ENCODE measurements around the gene ANOS1. TPM values are rescaled to one million over a fixed set of nuclear protein-coding genes. Genes with fewer than 3 reads are reported as not detected.

Gene ANOS1
- total and polyA plus RNA-seq, 2 of the 8 experiments (the other 6 are each of a cell fraction or from before 2014, with no cell fraction given) = 34.4 to 59.0 TPM

DNA sequence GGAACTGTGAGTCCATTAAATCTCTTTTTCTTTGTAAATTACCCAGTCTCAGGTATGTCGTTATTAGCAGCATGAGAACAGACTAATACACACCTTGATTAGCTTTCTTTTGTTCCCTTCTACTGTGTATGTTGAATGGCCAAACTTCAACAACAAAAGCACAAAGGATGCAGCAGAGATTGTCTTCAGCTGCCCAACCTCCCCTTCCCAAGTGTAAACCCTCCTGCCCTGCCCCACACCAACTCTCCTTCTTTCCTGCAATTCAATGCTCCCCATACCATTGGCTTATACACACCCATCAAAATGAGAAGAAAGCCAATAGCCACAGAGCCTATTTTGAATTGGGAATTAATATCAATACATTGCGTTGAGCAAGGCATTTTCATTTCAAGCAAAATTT, 27.8 kb downstream of the ANOS1 start:
- Histone ChIP-seq H4K91ac (replicated peaks; ENCODE audit: insufficient read length, low read length) (no peak overlapping the region), H3K14ac (ENCODE audit: insufficient read length) (no peak overlapping the region), H3K79me1 (ENCODE audit: low read depth, low read length) (no peaks in the 10 kb centered on the region), H3K4ac (replicated peaks; ENCODE audit: insufficient read length, low read depth, low read length) (no peak overlapping the region), H3K4me1 (replicated peaks in 1 of 4; ENCODE audit: control insufficient read depth in 3 of 4, insufficient read depth in 4 of 4, low read length in 3 of 4) (peaks cover 0 to 3% (median 0%) of the 10 kb centered on the region in 4 experiments; a peak in 1 of 7 replicates), H4K20me1 (replicated peaks in 1 of 2; ENCODE audit: control insufficient read depth in 1 of 2, insufficient read depth in 2 of 2, low read length in 2 of 2) (no peaks in the 10 kb centered on the region), H4K5ac (ENCODE audit: insufficient read length, low read depth, low read length) (no peak overlapping the region), H2BK120ac (replicated peaks; ENCODE audit: low read depth, low read length) (no peak overlapping the region), H3K56ac (replicated peaks; ENCODE audit: insufficient read length, low read depth, low read length) (no peak overlapping the region), H3K18ac (ENCODE audit: extremely low read depth, low read length) (no peak overlapping the region), H3K9me3 (ENCODE audit: insufficient read depth in 2 of 2, low read depth in 1 of 2, low read length in 1 of 2) (no peaks in the 10 kb centered on the region), H4K8ac (ENCODE audit: extremely low read depth, insufficient read depth, low read length) (no peak overlapping the region), H2BK5ac (ENCODE audit: low read depth, low read length) (no peak overlapping the region), H2BK20ac (ENCODE audit: low read length) (no peak overlapping the region), H2AFZ (ENCODE audit: low read length) (no peak overlapping the region), H2BK12ac (ENCODE audit: low read depth, low read length) (no peak overlapping the region), H3K23ac (ENCODE audit: insufficient read length) (no peak overlapping the region), H2AK5ac (ENCODE audit: low read depth, low read length) (no peak overlapping the region), H3K79me2 (ENCODE audit: control insufficient read depth in 1 of 2, insufficient read depth in 2 of 2, low read length in 2 of 2) (peaks cover 0 to 87% of the 10 kb centered on the region in 2 experiments; a peak in 2 of 4 replicates), H3K23me2 (ENCODE audit: low read depth, low read length) (no peaks in the 10 kb centered on the region), H3K4me2 (ENCODE audit: insufficient read depth in 1 of 2, low read depth in 2 of 2, low read length in 2 of 2) (no peak overlapping the region), H3K4me3 (ENCODE audit: extremely low read depth in 1 of 4, insufficient read depth in 2 of 4, low read depth in 3 of 4, low read length in 4 of 4) (no peak overlapping the region), H3K9ac (replicated peaks in 1 of 4; ENCODE audit: extremely low read depth in 1 of 4, low read depth in 3 of 4, low read length in 3 of 4) (no peak overlapping the region), H3K27me3 (replicated peaks in 1 of 4; ENCODE audit: control insufficient read depth in 3 of 4, extremely low read depth in 1 of 4, insufficient read depth in 3 of 4, low read length in 3 of 4) (no peaks in the 10 kb centered on the region), H3K27ac (ENCODE audit: low read depth, low read length) (no peak overlapping the region), H2BK15ac (ENCODE audit: low read length) (no peak overlapping the region), H3K36me3 (ENCODE audit: control insufficient read depth in 2 of 4, insufficient read depth in 4 of 4, low read length in 3 of 4) (no peaks in the 10 kb centered on the region; a peak in 1 of 8 replicates)
- ChIA-PET CTCF (ENCODE audit: partially characterized antibody) (interaction anchor here (0.6 to 0.7 kb wide), 2 partner anchors 20 to 385 kb away, joined by 3 read pairs; no protein-coding TSS in a partner anchor), POLR2A (ENCODE audit: partially characterized antibody) (no interaction called here)
- 72% methylated on average over 2 of the region's 2 CpGs; no CpG with 5 or more reads in 1 of the 2 experiments for WGBS, 2 experiments (ENCODE audit: extremely low coverage in 1 of 2, insufficient coverage in 1 of 2, insufficient read length in 1 of 2, insufficient replicate concordance in 2 of 2, low coverage in 1 of 2, low lambda C conversion rate in 2 of 2, missing lambda C conversion rate in 1 of 2)
- FAIRE-seq = no peak
- DNase-seq (ENCODE audit: low read depth in 1 of 2, low spot score in 2 of 2) = no peak
- TF ChIP-seq JUND (IDR thresholded peaks at IDR 0.05; ENCODE audit: low read length) (no peak), ASH2L (IDR thresholded peaks at IDR 0.05; ENCODE audit: low read length) (no peak), PHF8 (conservative IDR thresholded peaks at IDR 0.05; ENCODE audit: low read depth, low read length) (no peak), KDM4A (IDR thresholded peaks at IDR 0.05; ENCODE audit: low read depth, low read length, severe bottlenecking) (no peak), TAF1 (IDR thresholded peaks at IDR 0.05; ENCODE audit: low read depth, low read length) (no peak), TCF12 (IDR thresholded peaks at IDR 0.05; ENCODE audit: low read depth, low read length) (no peak), EGR1 (IDR thresholded peaks at IDR 0.05; ENCODE audit: borderline replicate concordance, low read depth, low read length) (no peak), GABPA (IDR thresholded peaks at IDR 0.05; ENCODE audit: borderline replicate concordance, insufficient read depth, low read length) (no peak), CHD1 (IDR thresholded peaks at IDR 0.05; ENCODE audit: low read depth, low read length) (no peak), CTBP2 (IDR thresholded peaks at IDR 0.05; ENCODE audit: borderline replicate concordance, insufficient read depth, insufficient read length, low read length) (no peak), SAP30 (IDR thresholded peaks at IDR 0.05; ENCODE audit: insufficient read depth, insufficient replicate concordance, low read length) (no peak), POLR2AphosphoS5 (IDR thresholded peaks at IDR 0.05; ENCODE audit: low read depth, low read length) (no peak)
- TF ChIP-seq, protein P1, sequence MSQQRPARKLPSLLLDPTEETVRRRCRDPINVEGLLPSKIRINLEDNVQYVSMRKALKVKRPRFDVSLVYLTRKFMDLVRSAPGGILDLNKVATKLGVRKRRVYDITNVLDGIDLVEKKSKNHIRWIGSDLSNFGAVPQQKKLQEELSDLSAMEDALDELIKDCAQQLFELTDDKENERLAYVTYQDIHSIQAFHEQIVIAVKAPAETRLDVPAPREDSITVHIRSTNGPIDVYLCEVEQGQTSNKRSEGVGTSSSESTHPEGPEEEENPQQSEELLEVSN (IDR thresholded peaks at IDR 0.05) = no peak
